GM23338 (cell line): ENCODE results near the gene CYP19A1.

ENCODE experiments used
- CREB1 ChIP-seq: fragments of 250-450 bp; sonication (Bioruptor Pico); IDR thresholded peaks from 2 replicates; pipeline ENCODE4 v1.5.0; 2020; ENCODE audit warnings: low read depth, mild to moderate bottlenecking, moderate library complexity
- CTCF ChIP-seq, 2 experiments: fragments of 200-600 bp in 1 of 2; sonication (generic) in 1 of 2; conservative IDR thresholded peaks; 2 replicates each; pipeline versions ENCODE4 v1.5.1 to v1.6.1; 2016 to 2017; ENCODE audit warnings: antibody characterized with exemption in 2 of 2, low read depth in 2 of 2, mild to moderate bottlenecking in 2 of 2, moderate library complexity in 1 of 2
- POLR2AphosphoS5 ChIP-seq: IDR thresholded peaks from 2 replicates; pipeline ENCODE4 v1.6.1; 2016; ENCODE audit warnings: antibody characterized with exemption, low read depth

- TF ChIP-seq CTCF (conservative IDR thresholded peaks at IDR 0.05; ENCODE audit: low read depth in 2 of 2) (no peak), POLR2AphosphoS5 (no peak), CREB1 (CRISPR knock-in tag) (no peak)
These were observed 31.1 kb downstream of the CYP19A1 start for GRCh38 chr15:51307325-51307724.
